Calu3 (cell line): ENCODE data around the gene TRABD2B. TPM values are rescaled to one million over a fixed set of nuclear protein-coding genes. Genes with fewer than 3 reads are reported as not detected.

Source experiments
- BruUV-seq: library from RNA; stranded (reverse); fragments of 400-500 nt; replicated peaks from 2 replicates; lab custom pipeline; 2021; lab: Mats Ljungman, UMichigan
- CTCF ChIA-PET: fragments of 300-600 bp; sonication (Branson Sonifier 250); formaldehyde crosslinking; loops from one replicate; lab custom pipeline; 2022; ENCODE audit warnings: antibody characterized with exemption; lab: Charles Lee
- DNase-seq: peaks from one replicate; pipeline ENCODE4 v3.0.0; 2022
- H3K27ac Mint-ChIP-seq: one replicate; pipeline ENCODE4 v1.8.0; 2022; ENCODE audit warnings: mixed read lengths; ENCODE audit not compliant: unreplicated experiment
- H3K27me3 Mint-ChIP-seq: one replicate; pipeline ENCODE4 v1.8.0; 2022; ENCODE audit warnings: mixed read lengths; ENCODE audit not compliant: unreplicated experiment
- H3K36me3 Mint-ChIP-seq: one replicate; pipeline ENCODE4 v1.8.0; 2022; ENCODE audit warnings: mild to moderate bottlenecking, moderate library complexity, mixed read lengths; ENCODE audit not compliant: insufficient read depth, unreplicated experiment
- H3K4me1 Mint-ChIP-seq: one replicate; pipeline ENCODE4 v1.8.0; 2022; ENCODE audit warnings: mild to moderate bottlenecking, low read depth, mixed read lengths; ENCODE audit not compliant: unreplicated experiment
- H3K4me3 Mint-ChIP-seq: one replicate; pipeline ENCODE4 v1.8.0; 2022; ENCODE audit warnings: mild to moderate bottlenecking, low read depth, moderate library complexity, mixed read lengths; ENCODE audit not compliant: unreplicated experiment
- H3K9me3 Mint-ChIP-seq: one replicate; pipeline ENCODE4 v1.8.0; 2022; ENCODE audit warnings: low read depth, mixed read lengths; ENCODE audit not compliant: unreplicated experiment
- CTCF ChIP-seq: fragments of 200-600 bp; IDR thresholded peaks from one replicate; pipeline ENCODE4 v1.8.0; 2022; ENCODE audit warnings: antibody characterized with exemption; ENCODE audit not compliant: unreplicated experiment
- intact Hi-C: fragments of 100-400 bp; cut with micrococcal nuclease; formaldehyde crosslinking; loops from one replicate; pipeline ENCODE4 v1.10.0; 2022; ENCODE audit not compliant: unreplicated experiment
- total RNA-seq: library from RNA; stranded (reverse); gene quantifications from 2 replicates; pipeline ENCODE4 v1.2.3, GENCODE V29; 2022

Gene TRABD2B
- total RNA-seq, 1 experiment from 2014 or later = 0.42 TPM

DNA sequence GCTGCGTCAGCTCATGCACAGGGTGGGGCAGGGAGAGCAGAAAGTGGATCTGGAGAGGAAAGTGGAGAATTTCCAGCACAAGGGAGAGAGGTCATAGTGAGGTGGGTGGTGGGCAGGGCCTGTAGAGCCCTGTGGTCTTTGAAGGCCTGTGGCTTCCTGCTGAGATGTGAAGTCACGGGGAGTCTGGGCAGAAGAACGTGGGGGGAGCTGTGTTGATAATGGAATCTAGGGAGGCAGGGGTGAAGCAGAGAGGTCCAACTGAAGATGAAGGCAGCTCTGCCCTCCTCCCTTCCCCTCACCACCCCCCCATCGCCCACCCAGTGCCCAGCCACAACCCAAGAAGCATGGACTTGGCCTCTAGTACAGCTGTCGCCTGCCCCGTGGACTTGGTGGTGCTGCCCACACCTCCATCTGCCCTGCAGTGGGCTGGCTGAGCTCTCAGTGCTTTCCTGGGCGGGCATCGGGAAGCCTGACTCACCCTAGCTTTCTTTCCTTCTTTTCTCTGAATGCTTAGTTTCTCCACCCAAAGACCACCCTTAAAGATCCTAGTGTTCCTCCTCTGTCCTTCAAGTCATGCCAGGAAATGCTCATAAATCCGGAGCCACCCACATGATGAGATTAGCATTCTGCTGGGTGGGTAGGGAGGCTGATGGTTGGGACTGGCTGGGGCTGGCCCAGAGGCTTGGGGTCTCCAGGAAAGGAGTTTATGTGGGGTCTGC lies 186.1 kb downstream of the TRABD2B start:
- no peaks in the 10 kb centered on the region for H3K9me3 Mint-ChIP-seq
- CTCF ChIA-PET = interaction anchor here (0.7 kb wide), 1 partner anchor 141 kb away, joined by 3 read pairs; no protein-coding TSS in a partner anchor
- no peaks in the 10 kb centered on the region for H3K36me3 Mint-ChIP-seq
- intact Hi-C loops = no loop called here
- BruUV-seq = no TSS peak
- TF ChIP-seq CTCF = no peak
- H3K4me3 Mint-ChIP-seq = no peak overlapping the region
- peaks cover 27% of the 10 kb centered on the region for H3K27me3 Mint-ChIP-seq
- H3K4me1 Mint-ChIP-seq = no peaks in the 10 kb centered on the region
- no peak for DNase-seq
- no peak overlapping the region for H3K27ac Mint-ChIP-seq

DNA sequence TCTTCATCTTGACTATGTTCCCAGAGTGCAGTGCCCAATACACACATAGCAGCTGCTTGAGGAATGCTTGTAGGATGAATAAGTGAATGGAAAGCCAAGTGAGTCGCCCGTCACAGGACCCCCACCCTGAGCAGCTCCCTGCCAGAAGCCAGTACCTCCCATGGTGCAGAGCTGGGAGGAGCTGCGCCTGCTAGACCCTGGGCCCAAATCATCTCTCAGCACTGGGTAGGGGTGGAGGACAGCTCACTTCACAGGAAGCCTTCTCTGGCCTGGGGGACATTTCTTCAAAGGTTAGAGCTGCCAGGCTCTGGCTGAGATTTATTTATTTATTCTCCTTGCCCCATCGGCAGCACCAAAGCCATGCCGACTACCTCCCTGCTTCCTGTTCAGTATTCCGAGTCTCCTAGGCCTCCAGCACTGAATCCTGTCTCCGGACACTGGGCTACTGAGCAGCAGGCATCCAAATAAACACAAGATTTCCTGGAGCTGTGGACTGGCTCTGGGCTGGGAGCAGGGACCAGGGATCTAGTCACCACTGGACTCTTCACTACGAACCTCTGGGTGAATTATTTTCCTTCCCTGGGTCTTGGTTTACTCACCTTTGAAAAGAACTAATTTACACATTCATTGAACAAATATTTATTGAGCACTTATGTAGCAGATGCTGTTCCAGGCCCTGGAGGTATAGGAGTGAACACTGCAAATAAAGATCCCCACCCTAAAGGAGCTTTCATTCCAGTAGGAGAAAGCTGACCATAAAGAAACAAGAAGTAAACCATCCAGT lies 187.7 kb downstream of the TRABD2B start:
- intact Hi-C loops = no loop called here
- Mint-ChIP-seq H3K9me3 (no peaks in the 10 kb centered on the region), H3K27ac (no peak overlapping the region), H3K27me3 (peaks cover 26% of the 10 kb centered on the region), H3K4me3 (no peak overlapping the region), H3K36me3 (no peaks in the 10 kb centered on the region), H3K4me1 (no peaks in the 10 kb centered on the region)
- no TSS peak for BruUV-seq
- CTCF ChIA-PET = no interaction called here
- DNase-seq = no peak
- no peak for TF ChIP-seq CTCF

DNA sequence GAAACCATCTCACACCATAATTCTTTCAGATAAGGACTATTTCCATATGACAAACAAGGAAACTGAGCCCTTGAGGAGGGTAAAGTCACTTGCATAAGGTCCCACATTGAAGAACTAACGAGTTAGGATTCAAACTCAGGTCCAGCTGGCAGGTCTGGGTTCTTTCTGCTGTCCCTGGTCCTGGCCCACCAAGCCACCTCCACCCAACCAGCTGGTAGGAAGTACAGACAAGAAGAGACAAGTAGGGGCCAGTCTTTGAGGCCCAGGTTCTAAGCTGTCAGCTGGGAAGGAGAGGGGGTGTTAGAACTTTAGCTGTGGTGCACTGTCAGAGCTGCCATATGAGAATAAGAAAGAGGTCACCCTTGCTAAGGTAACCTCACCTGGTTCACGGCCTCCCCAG lies 188.6 kb downstream of the TRABD2B start:
- DNase-seq = no peak

DNA sequence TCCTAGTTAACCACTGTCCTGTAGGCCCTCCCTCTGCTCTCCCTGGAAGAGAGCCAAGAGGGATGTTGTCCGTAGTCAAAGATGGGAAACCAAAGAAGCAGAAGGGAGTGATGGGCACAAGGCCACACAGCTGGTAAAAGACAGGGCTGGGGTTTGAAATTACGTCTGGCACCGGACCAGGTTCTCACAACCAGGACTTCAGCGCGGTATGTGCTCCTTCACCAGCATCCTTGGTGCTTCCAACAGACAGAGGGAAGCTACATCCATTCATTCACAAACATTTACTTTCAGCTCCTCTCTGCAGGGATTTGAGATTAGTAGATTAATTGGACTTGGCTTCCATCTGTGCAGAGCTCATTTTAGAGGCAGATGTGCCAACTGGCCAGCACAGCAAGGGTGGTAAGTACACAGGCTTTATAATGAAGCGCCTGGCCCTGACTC lies 191.2 kb downstream of the TRABD2B start:
- Mint-ChIP-seq H3K4me3 (no peak overlapping the region), H3K4me1 (no peaks in the 10 kb centered on the region), H3K27ac (no peak overlapping the region), H3K36me3 (no peaks in the 10 kb centered on the region), H3K9me3 (no peaks in the 10 kb centered on the region), H3K27me3 (no peaks in the 10 kb centered on the region)
- intact Hi-C loops = no loop called here
- CTCF ChIA-PET = no interaction called here
- DNase-seq = no peak
- TF ChIP-seq CTCF = no peak
- no TSS peak for BruUV-seq

More for the DNA sequence above, 188.6 kb downstream of the TRABD2B start:
- no peak for TF ChIP-seq CTCF
- no peak overlapping the region for H3K4me3 Mint-ChIP-seq
- intact Hi-C loops = no loop called here
- H3K4me1 Mint-ChIP-seq = no peaks in the 10 kb centered on the region
- H3K27ac Mint-ChIP-seq = no peak overlapping the region
- no peaks in the 10 kb centered on the region for H3K9me3 Mint-ChIP-seq
- no peaks in the 10 kb centered on the region for H3K36me3 Mint-ChIP-seq
- CTCF ChIA-PET = no interaction called here
- no TSS peak for BruUV-seq
- H3K27me3 Mint-ChIP-seq = peaks cover 18% of the 10 kb centered on the region
